Inflammatory macrophage treated with lipopolysaccharide for 4 hours (primary cell): ENCODE results near the gene PLPP4.

Source experiments
- DNase-seq: peaks from one replicate; pipeline ENCODE4 v3.0.0-alpha.2; 2020

Gene PLPP4

GRCh38 chr10:120527691-120528090, 70.7 kb downstream of the PLPP4 start:
- DNase-seq: no peak

- no peak for DNase-seq
These were observed 73.7 kb downstream of the PLPP4 start for GRCh38 chr10:120530699-120531098.

- DNase-seq: no peak
These were observed 81.1 kb downstream of the PLPP4 start for GRCh38 chr10:120538091-120538490.

- no peak for DNase-seq
These were observed 82.0 kb downstream of the PLPP4 start for GRCh38 chr10:120539076-120539475.

GRCh38 chr10:120540486-120540885, 83.5 kb downstream of the PLPP4 start:
- no peak for DNase-seq

GRCh38 chr10:120541984-120542383, 85.0 kb downstream of the PLPP4 start:
- no peak for DNase-seq

- DNase-seq: no peak
These were observed 85.6 kb downstream of the PLPP4 start for GRCh38 chr10:120542591-120542990.

- DNase-seq: no peak
These were observed 86.3 kb downstream of the PLPP4 start for GRCh38 chr10:120543291-120543690.

GRCh38 chr10:120548210-120548609, 91.2 kb downstream of the PLPP4 start:
- no peak for DNase-seq

GRCh38 chr10:120552262-120552661, 95.2 kb downstream of the PLPP4 start:
- DNase-seq: no peak

- no peak for DNase-seq
These were observed 96.9 kb downstream of the PLPP4 start for GRCh38 chr10:120553911-120554310.

GRCh38 chr10:120555436-120555835, 98.4 kb downstream of the PLPP4 start:
- DNase-seq: no peak

- DNase-seq: no peak
These were observed 99.0 kb downstream of the PLPP4 start for GRCh38 chr10:120555842-120556532.

- no peak for DNase-seq
These were observed 100.3 kb downstream of the PLPP4 start for GRCh38 chr10:120557311-120557710.

GRCh38 chr10:120559800-120560199, 102.8 kb downstream of the PLPP4 start:
- DNase-seq: no peak

- DNase-seq: no peak
These were observed 105.9 kb downstream of the PLPP4 start for GRCh38 chr10:120562956-120563355.

- DNase-seq: no peak
These were observed 113.4 kb downstream of the PLPP4 start for GRCh38 chr10:120570418-120570817.

- no peak for DNase-seq
These were observed 114.2 kb downstream of the PLPP4 start for GRCh38 chr10:120571266-120571665.

GRCh38 chr10:120572307-120572706, 115.3 kb downstream of the PLPP4 start:
- DNase-seq: no peak

- peak; percentile 23 for DNase-seq
These were observed 116.3 kb downstream of the PLPP4 start for GRCh38 chr10:120573355-120573754.

- DNase-seq: no peak
These were observed 118.0 kb downstream of the PLPP4 start for GRCh38 chr10:120574981-120575380.

GRCh38 chr10:120575411-120575810, 118.4 kb downstream of the PLPP4 start:
- no peak for DNase-seq

- DNase-seq: no peak
These were observed 121.1 kb downstream of the PLPP4 start for GRCh38 chr10:120578134-120578533.

GRCh38 chr10:120578890-120579289, 121.9 kb downstream of the PLPP4 start:
- DNase-seq: no peak
